Mononuclear cell (primary cell): Measurements from ENCODE around the gene SERPINH1. TPM values are rescaled to one million over a fixed set of nuclear protein-coding genes. Genes with fewer than 3 reads are reported as not detected.

Experiments used
- H3K27me3 ChIP-seq: 2 replicates; pipeline ENCODE4 v1.6.0; 2011; ENCODE audit warnings: low read length, control low read depth; ENCODE audit not compliant: insufficient read depth
- H3K4me1 ChIP-seq: 2 replicates; pipeline ENCODE4 v1.5.1; 2011; ENCODE audit warnings: mild to moderate bottlenecking, low read length, control low read depth; ENCODE audit not compliant: insufficient read depth
- H3K4me3 ChIP-seq: 2 replicates; pipeline ENCODE4 v1.5.1; 2011; ENCODE audit warnings: mild to moderate bottlenecking, low read length, moderate library complexity
- H3K9me3 ChIP-seq: 2 replicates; pipeline ENCODE4 v1.5.1; 2011; ENCODE audit warnings: low read depth, mild to moderate bottlenecking, control low read depth, low read length
- total RNA-seq: library from RNA; depleted of rRNA; stranded (reverse); fragments of >200 nt; gene quantifications from one replicate; pipeline ENCODE4 v1.2.3, GENCODE V29; 2012

The SERPINH1 gene
- total RNA-seq, 1 donor = 2.3 TPM

GRCh38 chr11:75541193-75542087 is 20.6 kb upstream of the SERPINH1 start:
- Histone ChIP-seq H3K27me3 (no peaks in the 10 kb centered on the region), H3K9me3 (no peaks in the 10 kb centered on the region), H3K4me1 (peaks cover 21% of the 10 kb centered on the region), H3K4me3 (no peak overlapping the region)

GRCh38 chr11:75542088-75542438 is 20.0 kb upstream of the SERPINH1 start:
- H3K9me3 ChIP-seq = no peaks in the 10 kb centered on the region
- H3K27me3 ChIP-seq = no peaks in the 10 kb centered on the region
- no peak overlapping the region for H3K4me3 ChIP-seq
- H3K4me1 ChIP-seq = peaks cover 15% of the 10 kb centered on the region

- H3K4me3 ChIP-seq = no peak overlapping the region
- H3K9me3 ChIP-seq = no peaks in the 10 kb centered on the region
- H3K4me1 ChIP-seq = no peaks in the 10 kb centered on the region
- H3K27me3 ChIP-seq = no peaks in the 10 kb centered on the region
These were observed 18.2 kb upstream of the SERPINH1 start for GRCh38 chr11:75543806-75544205.

- Histone ChIP-seq H3K27me3 (no peaks in the 10 kb centered on the region), H3K4me3 (no peak overlapping the region), H3K4me1 (no peaks in the 10 kb centered on the region), H3K9me3 (no peaks in the 10 kb centered on the region)
These were observed 14.9 kb upstream of the SERPINH1 start for GRCh38 chr11:75547177-75547576.

- H3K27me3 ChIP-seq = no peaks in the 10 kb centered on the region
- H3K9me3 ChIP-seq = no peaks in the 10 kb centered on the region
- no peak overlapping the region for H3K4me3 ChIP-seq
These were observed 14.4 kb upstream of the SERPINH1 start for GRCh38 chr11:75547617-75548058.

GRCh38 chr11:75548595-75549272 is 13.3 kb upstream of the SERPINH1 start:
- no peaks in the 10 kb centered on the region for H3K9me3 ChIP-seq
- no peaks in the 10 kb centered on the region for H3K4me1 ChIP-seq
- H3K4me3 ChIP-seq = no peak overlapping the region
- H3K27me3 ChIP-seq = no peaks in the 10 kb centered on the region

More at GRCh38 chr11:75547617-75548058, 14.4 kb upstream of the SERPINH1 start:
- no peaks in the 10 kb centered on the region for H3K4me1 ChIP-seq

GRCh38 chr11:75549370-75549958 is 12.6 kb upstream of the SERPINH1 start:
- Histone ChIP-seq H3K4me3 (no peak overlapping the region), H3K4me1 (no peaks in the 10 kb centered on the region), H3K27me3 (no peaks in the 10 kb centered on the region)

GRCh38 chr11:75553182-75553581 is 8.9 kb upstream of the SERPINH1 start:
- no peaks in the 10 kb centered on the region for H3K4me1 ChIP-seq
- no peaks in the 10 kb centered on the region for H3K27me3 ChIP-seq
- H3K9me3 ChIP-seq = no peaks in the 10 kb centered on the region
- H3K4me3 ChIP-seq = no peak overlapping the region

More at GRCh38 chr11:75549370-75549958, 12.6 kb upstream of the SERPINH1 start:
- no peaks in the 10 kb centered on the region for H3K9me3 ChIP-seq

- Histone ChIP-seq H3K4me3 (no peak overlapping the region), H3K9me3 (no peaks in the 10 kb centered on the region), H3K27me3 (no peaks in the 10 kb centered on the region), H3K4me1 (no peaks in the 10 kb centered on the region)
These were observed 8.2 kb upstream of the SERPINH1 start for GRCh38 chr11:75553889-75554257.

GRCh38 chr11:75554258-75555022 is 7.6 kb upstream of the SERPINH1 start:
- Histone ChIP-seq H3K4me3 (no peak overlapping the region), H3K9me3 (no peaks in the 10 kb centered on the region)

GRCh38 chr11:75555079-75555811 is 6.8 kb upstream of the SERPINH1 start:
- Histone ChIP-seq H3K27me3 (no peaks in the 10 kb centered on the region), H3K4me3 (no peak overlapping the region), H3K9me3 (no peaks in the 10 kb centered on the region), H3K4me1 (no peaks in the 10 kb centered on the region)

More at GRCh38 chr11:75554258-75555022, 7.6 kb upstream of the SERPINH1 start:
- no peaks in the 10 kb centered on the region for H3K4me1 ChIP-seq
- H3K27me3 ChIP-seq = no peaks in the 10 kb centered on the region

GRCh38 chr11:75556275-75556674 is 5.8 kb upstream of the SERPINH1 start:
- Histone ChIP-seq H3K4me1 (peaks cover 2% of the 10 kb centered on the region), H3K9me3 (no peaks in the 10 kb centered on the region), H3K27me3 (no peaks in the 10 kb centered on the region), H3K4me3 (no peak overlapping the region)

GRCh38 chr11:75557666-75558494 is 4.2 kb upstream of the SERPINH1 start:
- H3K4me3 ChIP-seq = no peak overlapping the region
- no peaks in the 10 kb centered on the region for H3K27me3 ChIP-seq
- peaks cover 12% of the 10 kb centered on the region for H3K4me1 ChIP-seq
- H3K9me3 ChIP-seq = no peaks in the 10 kb centered on the region
